ENCODE results near the gene DRD4. TPM values are rescaled to one million over a fixed set of nuclear protein-coding genes. Genes with fewer than 3 reads are reported as not detected.

Gene DRD4
- total and polyA plus RNA-seq, 9 of the 15 experiments (the other 6 are each of a cell fraction or from before 2014, with no cell fraction given), result 0.04 to 0.95 (median 0.21) TPM; not detected in 5

GRCh38 chr11:665704-666281, 28.7 kb downstream of the DRD4 start (continued):
- TF ChIP-seq ZHX1 (conservative IDR thresholded peaks at IDR 0.05; ENCODE audit: low read length), result no peak
- no peak for TF ChIP-seq NR1H2 (CRISPR knock-in tag; IDR thresholded peaks at IDR 0.05)
- TF ChIP-seq RHOXF2B (CRISPR knock-in tag; conservative IDR thresholded peaks at IDR 0.05), result no peak
- no peak for TF ChIP-seq PRMT5 (CRISPR knock-in tag; IDR thresholded peaks at IDR 0.05)
- no peak for TF ChIP-seq FOXM1 (IDR thresholded peaks at IDR 0.05; ENCODE audit: low read depth)
- TF ChIP-seq FOXM1 (CRISPR knock-in tag; IDR thresholded peaks at IDR 0.05; ENCODE audit: low read depth), result no peak
- no peak for TF ChIP-seq E2F5 (CRISPR knock-in tag; IDR thresholded peaks at IDR 0.05)
- TF ChIP-seq, protein P1, sequence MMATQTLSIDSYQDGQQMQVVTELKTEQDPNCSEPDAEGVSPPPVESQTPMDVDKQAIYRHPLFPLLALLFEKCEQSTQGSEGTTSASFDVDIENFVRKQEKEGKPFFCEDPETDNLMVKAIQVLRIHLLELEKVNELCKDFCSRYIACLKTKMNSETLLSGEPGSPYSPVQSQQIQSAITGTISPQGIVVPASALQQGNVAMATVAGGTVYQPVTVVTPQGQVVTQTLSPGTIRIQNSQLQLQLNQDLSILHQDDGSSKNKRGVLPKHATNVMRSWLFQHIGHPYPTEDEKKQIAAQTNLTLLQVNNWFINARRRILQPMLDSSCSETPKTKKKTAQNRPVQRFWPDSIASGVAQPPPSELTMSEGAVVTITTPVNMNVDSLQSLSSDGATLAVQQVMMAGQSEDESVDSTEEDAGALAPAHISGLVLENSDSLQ (IDR thresholded peaks at IDR 0.05), result 0 out of 2 replicates have a peak, but pooled peaks have one; percentile 33
- TF ChIP-seq SPI1 (IDR thresholded peaks at IDR 0.05; ENCODE audit: borderline replicate concordance, low read depth, low read length), result no peak
- TF ChIP-seq, protein P2, sequence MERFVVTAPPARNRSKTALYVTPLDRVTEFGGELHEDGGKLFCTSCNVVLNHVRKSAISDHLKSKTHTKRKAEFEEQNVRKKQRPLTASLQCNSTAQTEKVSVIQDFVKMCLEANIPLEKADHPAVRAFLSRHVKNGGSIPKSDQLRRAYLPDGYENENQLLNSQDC (CRISPR knock-in tag; IDR thresholded peaks at IDR 0.05), result no peak
- TF ChIP-seq EWSR1 (IDR thresholded peaks at IDR 0.05; ENCODE audit: borderline replicate concordance, low read depth, partially characterized antibody), result no peak
- no peak for TF ChIP-seq ZNF668 (CRISPR knock-in tag; IDR thresholded peaks at IDR 0.05)
- no peak for TF ChIP-seq ZNF696 (CRISPR knock-in tag; conservative IDR thresholded peaks at IDR 0.05)
- TF ChIP-seq, protein P3, sequence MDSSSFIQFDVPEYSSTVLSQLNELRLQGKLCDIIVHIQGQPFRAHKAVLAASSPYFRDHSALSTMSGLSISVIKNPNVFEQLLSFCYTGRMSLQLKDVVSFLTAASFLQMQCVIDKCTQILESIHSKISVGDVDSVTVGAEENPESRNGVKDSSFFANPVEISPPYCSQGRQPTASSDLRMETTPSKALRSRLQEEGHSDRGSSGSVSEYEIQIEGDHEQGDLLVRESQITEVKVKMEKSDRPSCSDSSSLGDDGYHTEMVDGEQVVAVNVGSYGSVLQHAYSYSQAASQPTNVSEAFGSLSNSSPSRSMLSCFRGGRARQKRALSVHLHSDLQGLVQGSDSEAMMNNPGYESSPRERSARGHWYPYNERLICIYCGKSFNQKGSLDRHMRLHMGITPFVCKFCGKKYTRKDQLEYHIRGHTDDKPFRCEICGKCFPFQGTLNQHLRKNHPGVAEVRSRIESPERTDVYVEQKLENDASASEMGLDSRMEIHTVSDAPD (CRISPR knock-in tag; IDR thresholded peaks at IDR 0.05), result no peak
- no peak for TF ChIP-seq FOXJ2 (tag; IDR thresholded peaks at IDR 0.05)
- no peak for TF ChIP-seq BRF1 (IDR thresholded peaks at IDR 0.05; ENCODE audit: borderline replicate concordance, extremely low read depth, insufficient read length)
- TF ChIP-seq RAD21 (CRISPR knock-in tag; conservative IDR thresholded peaks at IDR 0.05 in 1 of 2, IDR thresholded peaks at IDR 0.05 in 1 of 2), result no peak
- TF ChIP-seq SOX6 (IDR thresholded peaks at IDR 0.05), result no peak
- no peak for TF ChIP-seq ZNF699 (CRISPR knock-in tag; IDR thresholded peaks at IDR 0.05; ENCODE audit: insufficient replicate concordance)
- no peak for TF ChIP-seq ZNF507 (tag; conservative IDR thresholded peaks at IDR 0.05)
- no peak for TF ChIP-seq SREBF1 (IDR thresholded peaks at IDR 0.05; ENCODE audit: borderline replicate concordance, low read depth, low read length)
- TF ChIP-seq ASH1L (IDR thresholded peaks at IDR 0.05; ENCODE audit: borderline replicate concordance, low read depth, partially characterized antibody), result no peak
